HCT116 (cell line): Measurements from ENCODE around the gene HTR3A. TPM values are rescaled to one million over a fixed set of nuclear protein-coding genes. Genes with fewer than 3 reads are reported as not detected.
A peak's percentile ranks its signal among the peaks of the same experiment; 100 is the strongest.

Experiments
- ATAC-seq: fragments of 200-7000 bp; cut with Tn5 transposase; 2 replicates; pipeline ENCODE4 v1.9.1; 2020; ENCODE audit warnings: mild to moderate bottlenecking, moderate library complexity
- BruUV-seq: library from RNA; stranded (reverse); fragments of 400-500 nt; replicated peaks from 2 replicates; lab custom pipeline; 2021; lab: Mats Ljungman, UMichigan
- CTCF ChIA-PET: fragments of 300-600 bp; sonication (Branson Sonifier 250); formaldehyde crosslinking; loops from one replicate; lab custom pipeline; 2021; ENCODE audit warnings: antibody characterized with exemption; lab: Charles Lee
- POLR2A ChIA-PET: fragments of 300-600, 350-600 bp; sonication (Branson Sonifier 250); formaldehyde crosslinking; loops from one replicate; lab custom pipeline; 2021; ENCODE audit warnings: antibody characterized with exemption; lab: Charles Lee
- RAD21 ChIA-PET, 2 experiments: fragments of 300-600 bp; sonication (Branson Sonifier 250); formaldehyde crosslinking; loops; one replicate each; lab custom pipeline; 2023; ENCODE audit warnings: low total read pairs in 2 of 2; ENCODE audit not compliant: uncharacterized antibody in 2 of 2, unreplicated experiment in 2 of 2, low non-redundant PET in 1 of 2; lab: Charles Lee
- DNase-seq: peaks from one replicate; pipeline ENCODE4 v3.0.0-alpha.2; 2010; ENCODE audit warnings: low read depth, low spot score
- H2AFZ ChIP-seq: fragments of 200-600 bp; shearing (Covaris generic), sonication (generic); 2 replicates; pipeline ENCODE4 v1.6.1; 2017; ENCODE audit warnings: low read depth, mixed run types, mixed read lengths, antibody characterized with exemption, low read length; ENCODE audit not compliant: poor library complexity, severe bottlenecking
- H3K27ac ChIP-seq: 2 replicates; pipeline ENCODE4 v1.5.1; 2012; ENCODE audit warnings: low read depth, low read length
- H3K27me3 ChIP-seq: fragments of 200-600 bp; sonication (generic); 2 replicates; pipeline ENCODE4 v1.6.1; 2016; ENCODE audit warnings: mixed run types, low read length, mixed read lengths; ENCODE audit not compliant: insufficient read depth
- H3K36me3 ChIP-seq, 2 experiments: fragments of 200-500 bp in 1 of 2; fragments of 200-600 bp in 1 of 2; sonication (Bioruptor generic) in 1 of 2; sonication (generic) in 1 of 2; 2 replicates each; pipeline versions ENCODE4 v1.5.1 to v1.6.1; 2014 to 2016; ENCODE audit warnings: low read length in 2 of 2, inconsistent platforms in 1 of 2, mixed read lengths in 1 of 2, mixed run types in 1 of 2; ENCODE audit not compliant: insufficient read depth in 2 of 2, control insufficient read depth in 1 of 2
- H3K4me1 ChIP-seq, 2 experiments: fragments of 200-600 bp in 1 of 2; sonication (generic) in 1 of 2; 2 replicates each; pipeline versions ENCODE4 v1.5.1 to v1.6.1; 2012 to 2017; ENCODE audit warnings: low read length in 2 of 2, inconsistent platforms in 1 of 2, mild to moderate bottlenecking in 1 of 2, mixed read lengths in 1 of 2, mixed run types in 1 of 2, moderate library complexity in 1 of 2; ENCODE audit not compliant: insufficient read depth in 2 of 2, control insufficient read depth in 1 of 2
- H3K4me2 ChIP-seq: fragments of 200-600 bp; sonication (generic); 2 replicates; pipeline ENCODE4 v1.6.1; 2017; ENCODE audit warnings: mixed run types, low read length, mixed read lengths
- H3K4me3 ChIP-seq, 2 experiments: fragments of 200-600 bp in 1 of 2; sonication (generic) in 1 of 2; replicated peaks in 1 of 2; 2 replicates each; pipeline ENCODE4 v1.5.1; 2011 to 2016; ENCODE audit warnings: low read length in 2 of 2, control low read depth in 1 of 2, low read depth in 1 of 2, mild to moderate bottlenecking in 1 of 2, mixed read lengths in 1 of 2, mixed run types in 1 of 2
- H3K79me2 ChIP-seq: fragments of 200-600 bp; sonication (generic); 2 replicates; pipeline ENCODE4 v1.6.1; 2017; ENCODE audit warnings: mild to moderate bottlenecking, mixed run types, low read length, moderate library complexity, mixed read lengths; ENCODE audit not compliant: insufficient read depth
- H3K9ac ChIP-seq: fragments of 200-600 bp; sonication (generic); 2 replicates; pipeline ENCODE4 v1.6.1; 2016; ENCODE audit warnings: low read length, mixed read lengths
- H3K9me2 ChIP-seq: fragments of 200-600 bp; sonication (generic), shearing (Covaris generic); 2 replicates; pipeline ENCODE4 v1.6.1; 2017; ENCODE audit warnings: mixed run types, mild to moderate bottlenecking, moderate library complexity; ENCODE audit not compliant: insufficient read depth
- H3K9me3 ChIP-seq, 2 experiments: fragments of 200-500 bp in 1 of 2; fragments of 200-600 bp in 1 of 2; sonication (Bioruptor generic) in 1 of 2; sonication (generic) in 1 of 2; 2 replicates each; pipeline ENCODE4 v1.6.1; 2014 to 2017; ENCODE audit warnings: low read length in 2 of 2, mixed read lengths in 2 of 2, inconsistent platforms in 1 of 2, low read depth in 1 of 2, mild to moderate bottlenecking in 1 of 2, mixed run types in 1 of 2, moderate library complexity in 1 of 2; ENCODE audit not compliant: control insufficient read depth in 1 of 2, insufficient read depth in 1 of 2
- H4K20me1 ChIP-seq: fragments of 200-600 bp; sonication (generic), shearing (Covaris generic); 2 replicates; pipeline ENCODE4 v1.6.1; 2017; ENCODE audit warnings: mixed run types, mild to moderate bottlenecking, moderate library complexity; ENCODE audit not compliant: insufficient read depth
- CBX3 ChIP-seq: IDR thresholded peaks from 2 replicates; pipeline ENCODE4 v1.6.1; 2012; ENCODE audit warnings: low read depth
- EZH2 ChIP-seq: fragments of 200-600 bp; sonication (generic); IDR thresholded peaks from 2 replicates; pipeline ENCODE4 v1.6.1; 2017; ENCODE audit warnings: antibody characterized with exemption, mixed run types
- FOSL1 ChIP-seq: IDR thresholded peaks from 2 replicates; pipeline ENCODE4 v1.6.1; 2012; ENCODE audit warnings: low read depth
- RAD21 ChIP-seq: IDR thresholded peaks from 2 replicates; pipeline ENCODE4 v1.6.1; 2012; ENCODE audit warnings: low read depth, mild to moderate bottlenecking
- SIN3A ChIP-seq: IDR thresholded peaks from 2 replicates; pipeline ENCODE4 v1.6.1; 2012; ENCODE audit warnings: low read depth
- SP1 ChIP-seq: IDR thresholded peaks from 2 replicates; pipeline ENCODE4 v1.6.1; 2012; ENCODE audit warnings: low read depth
- intact Hi-C: fragments of 100-400 bp; cut with micrococcal nuclease; formaldehyde crosslinking; loops from 2 replicates; pipeline ENCODE4 v1.10.0; 2022
- total RNA-seq: library from RNA; stranded (reverse); gene quantifications from one replicate; pipeline ENCODE4 v1.2.1, GENCODE V29; 2021; ENCODE audit not compliant: unreplicated experiment
- TF ChIP-seq, protein P1 (sequence below), 3 experiments: fragments of 200-600 bp in 1 of 3; sonication (generic) in 1 of 3; IDR thresholded peaks in 2 of 3; conservative IDR thresholded peaks in 1 of 3; 2 replicates each; pipeline ENCODE4 v1.5.1; 2012 to 2017; ENCODE audit warnings: low read depth in 2 of 3, low read length in 2 of 3, antibody characterized with exemption in 1 of 3, borderline replicate concordance in 1 of 3, control low read depth in 1 of 3, mild to moderate bottlenecking in 1 of 3, mixed read lengths in 1 of 3, mixed run types in 1 of 3, moderate library complexity in 1 of 3; ENCODE audit not compliant: insufficient read depth in 1 of 3

The HTR3A gene
- total RNA-seq, 1 experiment from 2014 or later: 0.12 TPM

DNA sequence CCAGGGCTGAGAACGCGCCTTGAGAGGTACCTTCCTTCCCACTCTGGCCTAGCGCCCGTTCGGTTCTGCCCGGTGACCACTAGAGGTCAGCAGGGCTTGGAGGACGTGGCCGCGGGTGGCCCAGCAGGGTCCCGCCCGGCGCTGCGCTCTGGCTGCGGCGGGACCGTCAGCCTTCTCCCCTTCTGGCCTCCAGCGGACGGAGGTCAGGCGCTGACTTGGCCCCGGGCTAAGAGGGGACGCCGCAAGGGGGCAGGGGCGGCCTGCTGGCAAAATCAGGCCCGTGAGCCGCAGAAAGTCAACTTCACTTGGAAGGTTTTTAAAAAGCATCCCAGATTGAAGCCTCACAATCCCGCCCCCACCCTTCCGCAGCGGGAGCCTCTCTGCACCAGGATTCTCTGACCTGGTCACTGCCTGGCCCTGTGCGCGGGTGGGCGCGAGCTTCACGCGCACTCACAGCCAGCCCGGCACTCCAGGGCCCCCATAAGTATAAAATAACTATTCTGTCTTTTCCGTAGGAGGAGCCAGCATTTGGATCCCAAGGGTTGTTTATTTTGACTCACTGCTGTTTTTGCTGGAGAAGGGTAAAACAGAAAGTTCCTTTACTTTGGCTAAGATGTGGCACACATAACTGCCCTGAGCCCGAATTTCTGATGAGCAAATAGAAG is 61.4 kb downstream of the HTR3A start:
- no peaks in the 10 kb centered on the region for H3K79me2 ChIP-seq
- peak overlapping the region in 1 of 2 experiments; percentile 36; a peak in 2 of 4 replicates for H3K4me3 ChIP-seq
- H3K27ac ChIP-seq: no peak overlapping the region
- H3K4me1 ChIP-seq: peaks cover 9 to 14% of the 10 kb centered on the region in 2 experiments; a peak in 3 of 4 replicates
- ChIA-PET RAD21 (no interaction called here), CTCF (interaction anchor here (0.7 to 1.3 kb wide), 4 partner anchors 13 to 225 kb away, joined by 3 to 15 read pairs (median 4); no protein-coding TSS in a partner anchor), POLR2A (no interaction called here)
- no peak overlapping the region for H3K9ac ChIP-seq
- TF ChIP-seq CBX3: no peak
- no peak for TF ChIP-seq EZH2
- TF ChIP-seq, protein P1, sequence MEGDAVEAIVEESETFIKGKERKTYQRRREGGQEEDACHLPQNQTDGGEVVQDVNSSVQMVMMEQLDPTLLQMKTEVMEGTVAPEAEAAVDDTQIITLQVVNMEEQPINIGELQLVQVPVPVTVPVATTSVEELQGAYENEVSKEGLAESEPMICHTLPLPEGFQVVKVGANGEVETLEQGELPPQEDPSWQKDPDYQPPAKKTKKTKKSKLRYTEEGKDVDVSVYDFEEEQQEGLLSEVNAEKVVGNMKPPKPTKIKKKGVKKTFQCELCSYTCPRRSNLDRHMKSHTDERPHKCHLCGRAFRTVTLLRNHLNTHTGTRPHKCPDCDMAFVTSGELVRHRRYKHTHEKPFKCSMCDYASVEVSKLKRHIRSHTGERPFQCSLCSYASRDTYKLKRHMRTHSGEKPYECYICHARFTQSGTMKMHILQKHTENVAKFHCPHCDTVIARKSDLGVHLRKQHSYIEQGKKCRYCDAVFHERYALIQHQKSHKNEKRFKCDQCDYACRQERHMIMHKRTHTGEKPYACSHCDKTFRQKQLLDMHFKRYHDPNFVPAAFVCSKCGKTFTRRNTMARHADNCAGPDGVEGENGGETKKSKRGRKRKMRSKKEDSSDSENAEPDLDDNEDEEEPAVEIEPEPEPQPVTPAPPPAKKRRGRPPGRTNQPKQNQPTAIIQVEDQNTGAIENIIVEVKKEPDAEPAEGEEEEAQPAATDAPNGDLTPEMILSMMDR (IDR thresholded peaks at IDR 0.05 in 2 of 3, conservative IDR thresholded peaks at IDR 0.05 in 1 of 3; ENCODE audit: borderline replicate concordance in 1 of 3, insufficient read depth in 1 of 3, low read depth in 2 of 3, low read length in 2 of 3): peak; percentile 74 to 83 (median 74)
- no peak for TF ChIP-seq SIN3A
- TF ChIP-seq FOSL1: no peak
- peak; percentile 76 for TF ChIP-seq RAD21
- no peak for TF ChIP-seq SP1
- no peaks in the 10 kb centered on the region for H3K36me3 ChIP-seq
- peak; percentile 41 for DNase-seq
- peak overlapping the region; percentile 60 for H3K4me2 ChIP-seq
- no peaks in the 10 kb centered on the region for H4K20me1 ChIP-seq
- ATAC-seq: peak; percentile 93
- no peaks in the 10 kb centered on the region for H3K9me2 ChIP-seq
- intact Hi-C loops: loop anchor here (1.0 to 5.0 kb wide), 5 partner anchors 39 to 225 kb away; no protein-coding TSS in a partner anchor
- BruUV-seq: no TSS peak
- no peaks in the 10 kb centered on the region for H3K9me3 ChIP-seq
- no peaks in the 10 kb centered on the region for H3K27me3 ChIP-seq
- H2AFZ ChIP-seq: peak overlapping the region; percentile 49
